HepG2 (cell line): ENCODE measurements around the gene WASHC3. TPM values are rescaled to one million over a fixed set of nuclear protein-coding genes. Genes with fewer than 3 reads are reported as not detected.

Experiments
- ATAC-seq: fragments of 200-7000 bp; cut with Tn5 transposase; 3 replicates; pipeline ENCODE4 v1.9.1; 2020; ENCODE audit warnings: mild to moderate bottlenecking, moderate library complexity
- Bru-seq: library from RNA; stranded (reverse); fragments of 400-500 nt; gene quantifications from one replicate; lab custom pipeline; 2021; lab: Mats Ljungman, UMichigan
- BruChase-seq, 2 experiments: library from RNA; stranded (reverse); fragments of 400-500 nt; gene quantifications; one replicate each; lab custom pipeline; 2021; lab: Mats Ljungman, UMichigan
- BruUV-seq: library from RNA; stranded (reverse); fragments of 400-500 nt; replicated peaks from 2 replicates; lab custom pipeline; 2021; lab: Mats Ljungman, UMichigan
- CTCF ChIA-PET: fragments of 300-600 bp; formaldehyde crosslinking; extraction: SDS; loops from one replicate; lab custom pipeline; 2021; ENCODE audit warnings: low total read pairs, inconsistent platforms, low intra/inter-chr PET ratio; lab: Yijun Ruan, JAX
- POLR2A ChIA-PET: fragments of 350-600 bp; sonication (Branson Sonifier 250); formaldehyde crosslinking; loops from one replicate; lab custom pipeline; 2020; ENCODE audit warnings: antibody characterized with exemption, inconsistent platforms; lab: Yijun Ruan, JAX
- DNase-seq: peaks from one replicate; pipeline ENCODE4 v3.0.0-alpha.2; 2015; ENCODE audit warnings: low spot score
- FAIRE-seq: peaks from 3 replicates; lab custom pipeline; 2011; peaks lifted over from hg19 to GRCh38; lab: Jason Lieb, UNC
- H2AFZ ChIP-seq: one replicate; pipeline ENCODE4 v1.6.1; 2011; ENCODE audit warnings: low read length, inconsistent platforms
- H3K27ac ChIP-seq: fragments of 300-600 bp; 3 replicates; pipeline ENCODE4 v1.8.0; 2011; ENCODE audit warnings: mixed run types, mild to moderate bottlenecking, mixed read lengths, low read length, inconsistent platforms; ENCODE audit not compliant: insufficient read depth; ENCODE audit errors: extremely low read length
- H3K27me3 ChIP-seq, 2 experiments: fragments of 200-600 bp in 1 of 2; 2 replicates in 1 of 2; 3 replicates in 1 of 2; pipeline versions ENCODE4 v1.6.0 to v1.8.0; 2011; ENCODE audit warnings: low read length in 2 of 2, mild to moderate bottlenecking in 2 of 2, moderate library complexity in 2 of 2, inconsistent platforms in 1 of 2; ENCODE audit not compliant: insufficient read depth in 2 of 2, control insufficient read depth in 1 of 2
- H3K36me3 ChIP-seq, 2 experiments: fragments of 200-600 bp in 1 of 2; replicated peaks in 1 of 2; 2 replicates in 1 of 2; 3 replicates in 1 of 2; pipeline versions ENCODE4 v1.5.1 to v1.8.0; 2011; ENCODE audit warnings: low read length in 2 of 2, inconsistent platforms in 1 of 2; ENCODE audit not compliant: insufficient read depth in 2 of 2, control insufficient read depth in 1 of 2
- H3K4me1 ChIP-seq: 2 replicates; pipeline ENCODE4 v1.5.1; 2012; ENCODE audit warnings: low read length, inconsistent platforms; ENCODE audit not compliant: insufficient read depth
- H3K4me2 ChIP-seq: 2 replicates; pipeline ENCODE4 v1.6.0; 2011; ENCODE audit warnings: low read depth, low read length, inconsistent platforms
- H3K4me3 ChIP-seq, 3 experiments: fragments of 200-600 bp in 1 of 3; sonication (generic), shearing (Covaris generic) in 1 of 3; replicated peaks in 1 of 3; 2 replicates each; pipeline ENCODE4 v1.5.1; 2011 to 2016; ENCODE audit warnings: low read length in 3 of 3, inconsistent platforms in 2 of 3, low read depth in 2 of 3, mild to moderate bottlenecking in 2 of 3, control low read depth in 1 of 3, mixed read lengths in 1 of 3; ENCODE audit not compliant: insufficient read depth in 1 of 3
- H3K79me2 ChIP-seq: one replicate; pipeline ENCODE4 v1.6.1; 2011; ENCODE audit warnings: low read length, inconsistent platforms; ENCODE audit not compliant: insufficient read depth
- H3K9ac ChIP-seq: 2 replicates; pipeline ENCODE4 v1.6.0; 2011; ENCODE audit warnings: mild to moderate bottlenecking, low read depth, low read length, inconsistent platforms; ENCODE audit not compliant: insufficient read depth
- H3K9me3 ChIP-seq: 2 replicates; pipeline ENCODE4 v1.5.1; 2012; ENCODE audit warnings: mild to moderate bottlenecking, low read length
- H4K20me1 ChIP-seq: 2 replicates; pipeline ENCODE4 v1.6.0; 2011; ENCODE audit warnings: inconsistent platforms, mild to moderate bottlenecking, low read length, moderate library complexity; ENCODE audit not compliant: insufficient read depth
- ARNT ChIP-seq: fragments of 450-650 bp; IDR thresholded peaks from 2 replicates; pipeline ENCODE4 v1.6.1; 2017
- FOXA3 ChIP-seq: IDR thresholded peaks from 2 replicates; pipeline ENCODE4 v1.6.1; 2016; ENCODE audit warnings: missing genetic modification reagents, missing compliant biosample characterization
- FOXC1 ChIP-seq: sonication (generic); formaldehyde crosslinking; IDR thresholded peaks from 2 replicates; pipeline ENCODE4 v1.8.0; 2022; ENCODE audit warnings: mild to moderate bottlenecking, missing genetic modification reagents, borderline replicate concordance
- HDAC6 ChIP-seq: fragments of 200-600 bp; sonication (generic); IDR thresholded peaks from 2 replicates; pipeline ENCODE4 v1.7.0; 2017; ENCODE audit warnings: mild to moderate bottlenecking, antibody characterized with exemption, low read length, low read depth
- NR3C1 ChIP-seq: sonication (generic); formaldehyde crosslinking; IDR thresholded peaks from 2 replicates; pipeline ENCODE4 v1.4.0; 2020; ENCODE audit warnings: missing genetic modification reagents
- SMAD9 ChIP-seq: sonication (generic); formaldehyde crosslinking; IDR thresholded peaks from 2 replicates; pipeline ENCODE4 v1.5.1; 2020; ENCODE audit warnings: mild to moderate bottlenecking, missing genetic modification reagents
- SP2 ChIP-seq: sonication (generic); formaldehyde crosslinking; IDR thresholded peaks from 2 replicates; pipeline ENCODE4 v1.5.1; 2020; ENCODE audit warnings: mild to moderate bottlenecking, missing genetic modification reagents
- ZFYVE20 ChIP-seq: sonication (generic); formaldehyde crosslinking; IDR thresholded peaks from 2 replicates; pipeline ENCODE4 v1.8.0; 2023; ENCODE audit warnings: low read depth, mild to moderate bottlenecking, moderate library complexity, missing genetic modification reagents, borderline replicate concordance
- ZNF329 ChIP-seq: sonication (generic); formaldehyde crosslinking; IDR thresholded peaks from 2 replicates; pipeline ENCODE4 v1.9.0; 2021; ENCODE audit warnings: low read depth, mild to moderate bottlenecking, missing genetic modification reagents
- ZNF619 ChIP-seq: sonication (generic); formaldehyde crosslinking; IDR thresholded peaks from 2 replicates; pipeline ENCODE4 v1.4.0; 2020; ENCODE audit warnings: mild to moderate bottlenecking, missing genetic modification reagents
- ZNF770 ChIP-seq: sonication (generic); formaldehyde crosslinking; IDR thresholded peaks from 2 replicates; pipeline ENCODE4 v1.5.0; 2020; ENCODE audit warnings: mild to moderate bottlenecking, missing genetic modification reagents
- WGBS: methylation state at CpG from one replicate; pipeline ENCODE4 v1.1.6; 2017; ENCODE audit warnings: low lambda C conversion rate; 5-methylcytosine and 5-hydroxymethylcytosine counted together
- in situ Hi-C: cut with HindIII; loops from 2 replicates; pipeline ENCODE4 v1.10.0; 2017; ENCODE audit warnings: low pct_unique_long_range_greater_than_20kb; ENCODE audit not compliant: extremely low pct_ligation_motif_present
- intact Hi-C: fragments of 100-400 bp; cut with micrococcal nuclease; formaldehyde crosslinking; loops from one replicate; pipeline ENCODE4 v1.10.0; 2022; ENCODE audit not compliant: unreplicated experiment
- long read RNA-seq, 2 experiments: library from RNA in 1 of 2; library from polyadenylated mRNA in 1 of 2; stranded (forward) in 1 of 2; unstranded in 1 of 2; transcript quantifications; one replicate each; pipeline ENCODE4 v2.0.0, GENCODE V29; 2019 to 2022
- polyA minus RNA-seq, 3 experiments: library from RNA; depleted of rRNA, polyadenylated mRNA; stranded (reverse); fragments of >200 nt; gene quantifications; 2 replicates each; pipeline ENCODE4 v1.2.3, GENCODE V29; 2011; ENCODE audit warnings: low replicate concordance in 1 of 3
- polyA plus RNA-seq, 8 experiments: library from polyadenylated mRNA; depleted of rRNA in 3 of 8; stranded (reverse) in 7 of 8; unstranded in 1 of 8; fragments of >200 nt; fragmentation: Illumina TruSeq in 4 of 8; extraction: Trizol in 4 of 8; gene quantifications; 2 replicates each; pipeline versions ENCODE4 v1.2.1 to v1.2.3, GENCODE V29; 2011 to 2016; ENCODE audit warnings: low read depth in 4 of 8, missing spikeins in 1 of 8, mixed read lengths in 1 of 8; ENCODE audit not compliant: insufficient read depth in 1 of 8
- total RNA-seq, 5 experiments: library from RNA; depleted of rRNA; stranded (reverse); fragments of >200 nt; fragmentation: Illumina TruSeq; extraction: Trizol; gene quantifications; 2 replicates each; pipeline ENCODE4 v1.2.3, GENCODE V29; 2016; ENCODE audit warnings: low read depth in 1 of 5
- TF ChIP-seq, protein P1 (sequence below): sonication (generic); formaldehyde crosslinking; IDR thresholded peaks from 2 replicates; pipeline ENCODE4 v1.8.1; 2023; ENCODE audit warnings: mild to moderate bottlenecking, missing genetic modification reagents

Gene WASHC3, protein sequence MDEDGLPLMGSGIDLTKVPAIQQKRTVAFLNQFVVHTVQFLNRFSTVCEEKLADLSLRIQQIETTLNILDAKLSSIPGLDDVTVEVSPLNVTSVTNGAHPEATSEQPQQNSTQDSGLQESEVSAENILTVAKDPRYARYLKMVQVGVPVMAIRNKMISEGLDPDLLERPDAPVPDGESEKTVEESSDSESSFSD
- 32.7 and 40.5 TPM in 2 replicates for total RNA-seq (2016; rRNA removed; fragmentation: Illumina TruSeq; extraction: Trizol)
- total RNA-seq (2016; cell fraction: cytosol; rRNA removed; fragmentation: Illumina TruSeq; extraction: Trizol; ENCODE audit: low read depth) = 16.5 and 22.9 TPM in 2 replicates
- total RNA-seq (2016; cell fraction: insoluble cytoplasmic fraction; rRNA removed; fragmentation: Illumina TruSeq; extraction: Trizol) = 32.7 and 45.6 TPM in 2 replicates
- 15.4 and 17.0 TPM in 2 replicates for total RNA-seq (2016; cell fraction: membrane; rRNA removed; fragmentation: Illumina TruSeq; extraction: Trizol)
- total RNA-seq (2016; cell fraction: nucleus; rRNA removed; fragmentation: Illumina TruSeq; extraction: Trizol) = 23.2 and 28.9 TPM in 2 replicates
- polyA plus RNA-seq (2011; rRNA removed) = 36.0 and 47.3 TPM in 2 replicates
- 26.2 and 34.9 TPM in 2 replicates for polyA plus RNA-seq (2011; cell fraction: cytosol; rRNA removed)
- 18.6 and 22.7 TPM in 2 replicates for polyA plus RNA-seq (2011; cell fraction: nucleus; rRNA removed)
- 23.8 and 31.6 TPM in 2 replicates for polyA plus RNA-seq (2012)
- 13.0 and 15.0 TPM in 2 replicates for polyA plus RNA-seq (2016; cell fraction: cytosol; fragmentation: Illumina TruSeq; extraction: Trizol; ENCODE audit: low read depth)
- 38.9 and 43.9 TPM in 2 replicates for polyA plus RNA-seq (2016; cell fraction: insoluble cytoplasmic fraction; fragmentation: Illumina TruSeq; extraction: Trizol; ENCODE audit: low read depth)
- 13.8 and 15.7 TPM in 2 replicates for polyA plus RNA-seq (2016; cell fraction: membrane; fragmentation: Illumina TruSeq; extraction: Trizol; ENCODE audit: low read depth)
- polyA plus RNA-seq (2016; cell fraction: nucleus; fragmentation: Illumina TruSeq; extraction: Trizol; ENCODE audit: insufficient read depth, low read depth) = 24.6 and 25.4 TPM in 2 replicates
- 9.5 and 16.6 TPM in 2 replicates for polyA minus RNA-seq (2011; rRNA and poly(A)+ RNA removed; ENCODE audit: low replicate concordance)
- polyA minus RNA-seq (2011; cell fraction: cytosol; rRNA and poly(A)+ RNA removed) = 14.0 and 14.1 TPM in 2 replicates
- 27.4 and 42.3 TPM in 2 replicates for polyA minus RNA-seq (2011; cell fraction: nucleus; rRNA and poly(A)+ RNA removed)
- percentile 67 among the genes with signal in this experiment for Bru-seq, nascent RNA
- percentile 53 among the genes with signal in this experiment for BruChase-seq, experiment 1, labeled RNA remaining after a 6-hour chase
- BruChase-seq, experiment 2, labeled RNA remaining after a 2-hour chase = percentile 53 among the genes with signal in this experiment
- long read RNA-seq, experiment 1, transcript WASHC3-201 (7 exons, 916 nt) = major isoform, 18 of 32 reads
- long read RNA-seq, experiment 1, transcript WASHC3-213 (7 exons, 865 nt) = minor isoform, 5 of 32 reads
- long read RNA-seq, experiment 1, partial matches to known transcripts = 0 of 32 reads
- long read RNA-seq, experiment 1, other reads (novel, unspliced or antisense) = 9 of 32 reads
- long read RNA-seq, experiment 2, transcript WASHC3-201 (7 exons, 916 nt) = major isoform, 14 of 41 reads
- long read RNA-seq, experiment 2, transcript WASHC3-213 (7 exons, 865 nt) = minor isoform, 7 of 41 reads
- long read RNA-seq, experiment 2, partial matches to known transcripts = 2 of 41 reads
- long read RNA-seq, experiment 2, other reads (novel, unspliced or antisense) = 18 of 41 reads

DNA sequence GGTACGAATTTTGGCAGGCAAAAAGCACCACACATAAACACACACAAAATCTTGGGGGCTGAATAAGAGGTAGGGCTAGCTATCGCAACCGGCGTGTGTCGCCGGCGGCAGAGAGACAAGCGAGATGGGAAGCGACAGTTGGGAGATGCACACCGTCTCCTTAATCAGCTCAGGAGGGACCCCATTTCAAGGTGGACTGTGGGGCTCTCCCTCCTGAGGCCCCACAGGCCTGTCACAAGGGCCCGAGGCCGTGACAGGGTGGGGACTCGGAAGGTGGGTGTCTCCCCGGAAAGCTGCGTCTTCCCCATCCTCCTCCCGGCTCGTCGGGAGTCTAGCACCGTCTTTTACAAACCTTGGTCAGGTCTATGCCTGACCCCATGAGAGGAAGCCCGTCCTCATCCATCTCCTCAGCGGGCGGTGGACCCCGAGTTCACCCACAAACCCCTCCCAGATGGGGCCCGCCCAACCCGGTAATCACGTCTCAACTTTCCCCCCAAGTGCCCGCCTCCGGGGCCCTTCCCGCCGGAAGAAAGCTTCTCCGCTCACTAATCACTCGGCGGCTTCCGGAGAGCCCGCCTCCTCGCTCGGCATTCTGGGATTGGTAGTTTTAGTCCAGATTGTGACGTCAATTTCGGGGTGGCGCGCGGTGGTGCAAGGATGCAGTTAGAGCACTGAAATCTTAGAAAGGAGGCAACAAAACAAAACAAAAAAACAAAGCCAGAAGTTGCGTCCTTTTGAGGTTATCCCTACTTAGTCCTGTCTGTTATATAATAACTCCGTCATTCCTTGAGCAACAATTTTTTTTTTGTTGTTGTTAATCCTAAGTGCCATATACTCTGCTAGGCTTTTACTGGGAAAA, at the start of gene WASHC3:
TSS of gene WASHC3 (minus strand) at position 432 of the 859 bp plus-strand sequence. CDS start at position 403, 29 bp downstream.
- in situ Hi-C loops = no loop called here
- FAIRE-seq = peak; percentile 68
- TF ChIP-seq SP2 = peak; percentile 85
- TF ChIP-seq ZFYVE20 (CRISPR knock-in tag) = no peak
- no peak for TF ChIP-seq HDAC6
- TF ChIP-seq ZNF619 (CRISPR knock-in tag) = 0 out of 2 replicates have a peak, but pooled peaks have one; percentile 27
- TF ChIP-seq ZNF770 (CRISPR knock-in tag) = no peak
- 0 out of 2 replicates have a peak, but pooled peaks have one; percentile 29 for TF ChIP-seq FOXC1
- no peak for TF ChIP-seq SMAD9 (CRISPR knock-in tag)
- TF ChIP-seq ARNT = no peak
- TF ChIP-seq, protein P1, sequence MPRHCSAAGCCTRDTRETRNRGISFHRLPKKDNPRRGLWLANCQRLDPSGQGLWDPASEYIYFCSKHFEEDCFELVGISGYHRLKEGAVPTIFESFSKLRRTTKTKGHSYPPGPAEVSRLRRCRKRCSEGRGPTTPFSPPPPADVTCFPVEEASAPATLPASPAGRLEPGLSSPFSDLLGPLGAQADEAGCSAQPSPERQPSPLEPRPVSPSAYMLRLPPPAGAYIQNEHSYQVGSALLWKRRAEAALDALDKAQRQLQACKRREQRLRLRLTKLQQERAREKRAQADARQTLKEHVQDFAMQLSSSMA = no peak
- no peak for TF ChIP-seq NR3C1
- no peak for TF ChIP-seq ZNF329 (CRISPR knock-in tag)
- no peak for TF ChIP-seq FOXA3 (CRISPR knock-in tag)

More for the DNA sequence above, at the start of gene WASHC3:
- no peaks in the 10 kb centered on the region for H4K20me1 ChIP-seq
- no peaks in the 10 kb centered on the region for H3K9me3 ChIP-seq
- peaks cover 42% of the 10 kb centered on the region for H3K4me1 ChIP-seq
- WGBS = 2% methylated on average over 26 of the region's 44 CpGs
- intact Hi-C loops = loop anchor here (1.0 to 5.0 kb wide), 2 partner anchors 59 to 114 kb away; partner anchors contain the start of genes NUP37 and PARPBP
- H3K27me3 ChIP-seq = no peaks in the 10 kb centered on the region; a peak in 1 of 5 replicates
- peak within 1 kb of the TSS; percentile 63 for H3K27ac ChIP-seq
- peak; percentile 90 for DNase-seq
- peak; percentile 96 for ATAC-seq
- ChIA-PET CTCF (no interaction called here), POLR2A (interaction anchor here (0.6 to 1.8 kb wide), 6 partner anchors 31 to 790 kb away, joined by 3 to 14 read pairs (median 3); partner anchors contain the start of genes NUP37 and PARPBP)
- peak within 1 kb of the TSS; percentile 76 to 92 (median 85) for H3K4me3 ChIP-seq
- peak within 1 kb of the TSS; percentile 85 for H2AFZ ChIP-seq
- H3K9ac ChIP-seq = peak within 1 kb of the TSS; percentile 81
- BruUV-seq = TSS peak; percentile 78
- H3K79me2 ChIP-seq = no peaks in the 10 kb centered on the region
- peak within 1 kb of the TSS; percentile 77 for H3K4me2 ChIP-seq
- no peaks in the 10 kb centered on the region for H3K36me3 ChIP-seq
